GM12891 (cell line): ENCODE data around the gene PIAS1.

ENCODE experiments used
- PAX5 ChIP-seq: IDR thresholded peaks from 2 replicates; pipeline ENCODE4 v1.6.1; 2011; ENCODE audit warnings: low read length, moderate library complexity, mild to moderate bottlenecking; ENCODE audit not compliant: insufficient read depth, severe bottlenecking
- POLR2A ChIP-seq: IDR thresholded peaks from 2 replicates; pipeline ENCODE4 v1.6.1; 2011; ENCODE audit warnings: low read depth, low read length, control low read depth
- POLR2AphosphoS5 ChIP-seq: IDR thresholded peaks from 2 replicates; pipeline ENCODE4 v1.6.1; 2011; ENCODE audit warnings: low read depth, low read length, control low read depth
- POU2F2 ChIP-seq: IDR thresholded peaks from 2 replicates; pipeline ENCODE4 v1.6.1; 2011; ENCODE audit warnings: low read depth, mild to moderate bottlenecking, control low read depth, low read length, moderate library complexity
- SPI1 ChIP-seq: IDR thresholded peaks from 2 replicates; pipeline ENCODE4 v1.6.1; 2011; ENCODE audit warnings: low read depth, low read length, control low read depth
- TAF1 ChIP-seq: IDR thresholded peaks from 2 replicates; pipeline ENCODE4 v1.6.1; 2011; ENCODE audit warnings: low read depth, low read length, control low read depth

GRCh38 chr15:68149059-68149458, 94.9 kb downstream of the PIAS1 start:
- TF ChIP-seq TAF1 (no peak), POLR2AphosphoS5 (no peak), POLR2A (no peak), POU2F2 (no peak), SPI1 (no peak), PAX5 (no peak)
